Measurements from ENCODE around the gene CREBRF.
"Not testable (repeated sequence)": the region's sequence is repeated elsewhere in the genome, so short reads cannot be mapped to it uniquely, and the experiment has no call there.

CREBRF gene

DNA sequence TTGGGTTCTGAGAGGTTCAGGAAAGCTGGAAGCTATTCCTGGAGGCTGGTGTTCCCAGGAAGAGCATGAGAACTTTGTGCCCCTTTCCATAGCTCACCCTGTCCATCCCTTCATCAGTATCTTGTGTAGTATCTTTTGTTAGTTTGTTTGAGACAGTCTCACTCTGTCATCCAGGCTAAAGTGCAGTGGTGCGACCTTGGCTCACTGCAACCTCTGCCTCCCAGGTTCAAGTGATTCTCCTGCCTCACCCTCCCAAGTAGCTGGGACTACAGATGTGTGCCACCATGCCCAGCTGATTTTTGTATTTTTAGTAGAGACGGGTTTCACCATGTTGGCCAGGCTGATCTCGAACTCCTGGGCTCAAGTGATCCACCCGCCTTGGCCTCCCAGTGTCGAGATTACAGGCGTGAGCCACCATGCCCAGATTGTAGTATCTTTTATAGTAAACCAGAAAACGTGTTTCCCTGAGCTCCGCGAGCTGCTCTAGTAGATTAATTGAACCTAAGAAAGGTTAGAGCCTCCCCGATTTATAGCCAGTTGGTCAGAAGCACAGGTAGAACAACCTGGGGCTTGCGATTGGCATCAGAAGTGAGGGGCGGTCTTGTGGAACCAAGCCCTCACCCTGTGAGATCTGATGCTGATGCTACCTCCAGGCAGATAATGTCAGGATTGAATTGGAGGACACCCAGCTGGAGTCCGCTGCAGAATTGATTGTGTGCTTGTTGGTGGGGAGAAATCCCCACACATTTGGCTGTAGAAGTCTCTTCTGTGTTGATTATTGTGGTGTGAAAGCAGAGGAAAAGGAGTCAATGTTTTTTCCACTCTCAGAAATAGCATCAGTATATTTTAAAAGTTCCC, 40.3 kb upstream of the CREBRF start:
- peaks cover 18% of the 10 kb centered on the region for H3K36me3 ChIP-seq (ENCODE audit: insufficient read depth, low read length)
- peaks cover 61% of the 10 kb centered on the region for H4K20me1 ChIP-seq (ENCODE audit: insufficient read depth, low read length)
- H3K9me3 ChIP-seq (ENCODE audit: insufficient read depth, low read length, severe bottlenecking), result no peaks in the 10 kb centered on the region
- H3K4me3 ChIP-seq (ENCODE audit: low read depth in 1 of 2, low read length in 2 of 2), result no peak overlapping the region
- ATAC-seq (ENCODE audit: insufficient read depth, low read depth) (no peak), DNase-seq (no peak)
- peaks cover 92% of the 10 kb centered on the region for H3K79me2 ChIP-seq (ENCODE audit: insufficient read depth, low read length)
- TF ChIP-seq EZH2 (IDR thresholded peaks at IDR 0.05; ENCODE audit: borderline replicate concordance, low read depth, low read length, severe bottlenecking), result no peak
- TF ChIP-seq, protein P1, sequence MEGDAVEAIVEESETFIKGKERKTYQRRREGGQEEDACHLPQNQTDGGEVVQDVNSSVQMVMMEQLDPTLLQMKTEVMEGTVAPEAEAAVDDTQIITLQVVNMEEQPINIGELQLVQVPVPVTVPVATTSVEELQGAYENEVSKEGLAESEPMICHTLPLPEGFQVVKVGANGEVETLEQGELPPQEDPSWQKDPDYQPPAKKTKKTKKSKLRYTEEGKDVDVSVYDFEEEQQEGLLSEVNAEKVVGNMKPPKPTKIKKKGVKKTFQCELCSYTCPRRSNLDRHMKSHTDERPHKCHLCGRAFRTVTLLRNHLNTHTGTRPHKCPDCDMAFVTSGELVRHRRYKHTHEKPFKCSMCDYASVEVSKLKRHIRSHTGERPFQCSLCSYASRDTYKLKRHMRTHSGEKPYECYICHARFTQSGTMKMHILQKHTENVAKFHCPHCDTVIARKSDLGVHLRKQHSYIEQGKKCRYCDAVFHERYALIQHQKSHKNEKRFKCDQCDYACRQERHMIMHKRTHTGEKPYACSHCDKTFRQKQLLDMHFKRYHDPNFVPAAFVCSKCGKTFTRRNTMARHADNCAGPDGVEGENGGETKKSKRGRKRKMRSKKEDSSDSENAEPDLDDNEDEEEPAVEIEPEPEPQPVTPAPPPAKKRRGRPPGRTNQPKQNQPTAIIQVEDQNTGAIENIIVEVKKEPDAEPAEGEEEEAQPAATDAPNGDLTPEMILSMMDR (IDR thresholded peaks at IDR 0.05; ENCODE audit: borderline replicate concordance, extremely low read depth, low read length, poor library complexity, severe bottlenecking), result no peak
- no peaks in the 10 kb centered on the region for H3K27me3 ChIP-seq (ENCODE audit: insufficient read depth, low read length, poor library complexity)
- no peak overlapping the region for H3K27ac ChIP-seq (ENCODE audit: low read length)
- no peaks in the 10 kb centered on the region for H3K4me1 ChIP-seq (ENCODE audit: insufficient read depth, low read length)
- no peak overlapping the region for H2AFZ ChIP-seq (ENCODE audit: low read depth, low read length)
- H3K4me2 ChIP-seq (ENCODE audit: insufficient read depth, low read length), result no peak overlapping the region
- no peak overlapping the region for H3K9ac ChIP-seq (ENCODE audit: low read depth, low read length)

GRCh38 chr5:173016598-173017046, 39.5 kb upstream of the CREBRF start:
- TF ChIP-seq EZH2 (IDR thresholded peaks at IDR 0.05; ENCODE audit: borderline replicate concordance, low read depth, low read length, severe bottlenecking), result no peak
- TF ChIP-seq, protein P1 (IDR thresholded peaks at IDR 0.05; ENCODE audit: borderline replicate concordance, extremely low read depth, low read length, poor library complexity, severe bottlenecking), result no peak
- no peak for ATAC-seq (ENCODE audit: insufficient read depth, low read depth)
- peaks cover 88% of the 10 kb centered on the region for H3K79me2 ChIP-seq (ENCODE audit: insufficient read depth, low read length)

GRCh38 chr5:173017087-173017486, 39.1 kb upstream of the CREBRF start:
- not testable (repeated sequence) for H3K27ac ChIP-seq (ENCODE audit: low read length)

More at GRCh38 chr5:173016598-173017046, 39.5 kb upstream of the CREBRF start:
- Histone ChIP-seq H3K36me3 (ENCODE audit: insufficient read depth, low read length) (peaks cover 19% of the 10 kb centered on the region), H3K27ac (ENCODE audit: low read length) (no peak overlapping the region), H3K4me2 (ENCODE audit: insufficient read depth, low read length) (no peak overlapping the region), H3K9ac (ENCODE audit: low read depth, low read length) (no peak overlapping the region), H3K4me3 (ENCODE audit: low read depth in 1 of 2, low read length in 2 of 2) (no peak overlapping the region), H2AFZ (ENCODE audit: low read depth, low read length) (no peak overlapping the region), H4K20me1 (ENCODE audit: insufficient read depth, low read length) (peaks cover 60% of the 10 kb centered on the region), H3K4me1 (ENCODE audit: insufficient read depth, low read length) (no peaks in the 10 kb centered on the region), H3K9me3 (ENCODE audit: insufficient read depth, low read length, severe bottlenecking) (no peaks in the 10 kb centered on the region), H3K27me3 (ENCODE audit: insufficient read depth, low read length, poor library complexity) (no peaks in the 10 kb centered on the region)
- DNase-seq, result no peak

GRCh38 chr5:173018358-173018757, 37.8 kb upstream of the CREBRF start:
- ATAC-seq (ENCODE audit: insufficient read depth, low read depth) (no peak), DNase-seq (no peak)
- H3K9me3 ChIP-seq (ENCODE audit: insufficient read depth, low read length, severe bottlenecking), result no peaks in the 10 kb centered on the region
- H2AFZ ChIP-seq (ENCODE audit: low read depth, low read length), result no peak overlapping the region
- no peak overlapping the region for H3K4me3 ChIP-seq (ENCODE audit: low read depth in 1 of 2, low read length in 2 of 2)
- peaks cover 54% of the 10 kb centered on the region for H4K20me1 ChIP-seq (ENCODE audit: insufficient read depth, low read length)
- H3K4me1 ChIP-seq (ENCODE audit: insufficient read depth, low read length), result no peaks in the 10 kb centered on the region
- H3K79me2 ChIP-seq (ENCODE audit: insufficient read depth, low read length), result peaks cover 86% of the 10 kb centered on the region
- no peak overlapping the region for H3K27ac ChIP-seq (ENCODE audit: low read length)
- no peak overlapping the region for H3K9ac ChIP-seq (ENCODE audit: low read depth, low read length)
- no peaks in the 10 kb centered on the region for H3K27me3 ChIP-seq (ENCODE audit: insufficient read depth, low read length, poor library complexity)
- H3K4me2 ChIP-seq (ENCODE audit: insufficient read depth, low read length), result no peak overlapping the region
- TF ChIP-seq EZH2 (IDR thresholded peaks at IDR 0.05; ENCODE audit: borderline replicate concordance, low read depth, low read length, severe bottlenecking), result no peak
- TF ChIP-seq, protein P1 (IDR thresholded peaks at IDR 0.05; ENCODE audit: borderline replicate concordance, extremely low read depth, low read length, poor library complexity, severe bottlenecking), result no peak
- H3K36me3 ChIP-seq (ENCODE audit: insufficient read depth, low read length), result peaks cover 35% of the 10 kb centered on the region

More at GRCh38 chr5:173017087-173017486, 39.1 kb upstream of the CREBRF start:
- DNase-seq; H3K4me1 ChIP-seq (ENCODE audit: insufficient read depth, low read length); H3K27me3 ChIP-seq (ENCODE audit: insufficient read depth, low read length, poor library complexity); H3K9ac ChIP-seq (ENCODE audit: low read depth, low read length); H3K9me3 ChIP-seq (ENCODE audit: insufficient read depth, low read length, severe bottlenecking); ATAC-seq (ENCODE audit: insufficient read depth, low read depth); H3K4me3 ChIP-seq (ENCODE audit: low read depth in 1 of 2, low read length in 2 of 2); H2AFZ ChIP-seq (ENCODE audit: low read depth, low read length); H3K4me2 ChIP-seq (ENCODE audit: insufficient read depth, low read length): not testable (repeated sequence)
- Histone ChIP-seq H3K36me3 (ENCODE audit: insufficient read depth, low read length) (peaks cover 24% of the 10 kb centered on the region), H3K79me2 (ENCODE audit: insufficient read depth, low read length) (peaks cover 85% of the 10 kb centered on the region), H4K20me1 (ENCODE audit: insufficient read depth, low read length) (peaks cover 60% of the 10 kb centered on the region)
